Measurements from ENCODE around the gene CYP11A1. TPM values are rescaled to one million over a fixed set of nuclear protein-coding genes. Genes with fewer than 3 reads are reported as not detected.
A peak's percentile ranks its signal among the peaks of the same experiment; 100 is the strongest.

Gene CYP11A1
- total and polyA plus RNA-seq, 10 of the 15 experiments (the other 5 are each of a cell fraction or from before 2014, with no cell fraction given): 0.11 to 1.2 (median 0.23) TPM; not detected in 5

DNA sequence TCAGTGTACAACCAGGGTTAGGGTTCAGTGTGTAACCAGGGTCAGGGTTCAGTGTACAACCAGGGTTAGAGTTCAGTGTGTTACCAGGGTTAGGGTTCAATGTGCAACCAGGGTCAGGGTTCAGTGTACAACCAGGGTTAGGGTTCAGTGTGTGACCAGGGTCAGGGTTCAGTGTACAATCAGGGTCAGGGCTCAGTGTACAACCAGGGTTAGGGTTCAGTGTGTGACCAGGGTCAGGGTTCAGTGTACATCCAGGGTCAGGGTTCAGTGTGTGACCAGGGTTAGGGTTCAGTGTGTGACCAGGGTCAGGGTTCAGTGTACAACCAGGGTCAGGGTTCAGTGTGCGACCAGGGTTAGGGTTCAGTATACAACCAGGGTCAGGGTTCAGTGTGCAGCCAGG is 33.3 kb downstream of the CYP11A1 start:
- BruUV-seq (replicated peaks): no TSS peak
- intact Hi-C loops (cut with micrococcal nuclease; ENCODE audit: unreplicated experiment) (no loop called here), in situ Hi-C loops (cut with MboI) (no loop called here)
- SMC1A ChIA-PET (ENCODE audit: uncharacterized antibody, unreplicated experiment): no interaction called here
- WGBS (ENCODE audit: insufficient coverage, insufficient replicate concordance, low lambda C conversion rate, missing lambda C conversion rate): 38% methylated on average over 1 of the region's 1 CpG
- CTCF ChIA-PET: interaction anchor here (1.3 kb wide), 1 partner anchor 11 kb away, joined by 3 read pairs; no protein-coding TSS in a partner anchor
- no peaks in the 10 kb centered on the region for H3K36me3 ChIP-seq (ENCODE audit: control insufficient read depth in 2 of 2, insufficient read depth in 2 of 2, low read length in 1 of 2)
- H2AFZ ChIP-seq (ENCODE audit: control insufficient read depth, low read depth, low read length): no peak overlapping the region
- ATAC-seq (no peak), DNase-seq (ENCODE audit: low read depth, low spot score) (no peak), FAIRE-seq (peak; percentile 35)
- H4K20me1 ChIP-seq (ENCODE audit: control insufficient read depth, insufficient read depth): no peaks in the 10 kb centered on the region; the same call in 1 of the 2 replicates
- no peak overlapping the region for H3K4me3 ChIP-seq
- no peak overlapping the region for H3K9ac ChIP-seq (ENCODE audit: control insufficient read depth, insufficient read depth, low read length)
- no peaks in the 10 kb centered on the region for H3K79me2 ChIP-seq (ENCODE audit: control insufficient read depth, insufficient read depth, low read length)
- POLR2A ChIA-PET: no interaction called here
- H3K4me2 ChIP-seq (ENCODE audit: control insufficient read depth, insufficient read depth): no peak overlapping the region
- RAD21 ChIA-PET (ENCODE audit: unreplicated experiment): no interaction called here
- H3K4me1 ChIP-seq (ENCODE audit: control insufficient read depth, insufficient read depth, low read length): no peaks in the 10 kb centered on the region
- H3K27me3 ChIP-seq (replicated peaks in 1 of 2; ENCODE audit: control insufficient read depth in 2 of 2, insufficient read depth in 2 of 2, low read length in 1 of 2): no peaks in the 10 kb centered on the region
- H3K27ac ChIP-seq (ENCODE audit: control insufficient read depth, insufficient read depth): no peak overlapping the region
- no peaks in the 10 kb centered on the region for H3K9me3 ChIP-seq (replicated peaks; ENCODE audit: control insufficient read depth, insufficient read depth, low read length)
- TF ChIP-seq YBX1 (IDR thresholded peaks at IDR 0.05) (no peak), YY1 (IDR thresholded peaks at IDR 0.05; ENCODE audit: low read depth, low read length) (no peak), HDAC2 (IDR thresholded peaks at IDR 0.05) (no peak), PML (IDR thresholded peaks at IDR 0.05; ENCODE audit: low read length) (no peak), TCF7 (IDR thresholded peaks at IDR 0.05; ENCODE audit: borderline replicate concordance) (no peak), GATAD2B (conservative IDR thresholded peaks at IDR 0.05; ENCODE audit: low read depth) (no peak), SPI1 (IDR thresholded peaks at IDR 0.05; ENCODE audit: borderline replicate concordance, insufficient read depth, low read depth, low read length) (no peak), CREB1 (IDR thresholded peaks at IDR 0.05; ENCODE audit: low read depth) (no peak)
- TF ChIP-seq, protein P1, sequence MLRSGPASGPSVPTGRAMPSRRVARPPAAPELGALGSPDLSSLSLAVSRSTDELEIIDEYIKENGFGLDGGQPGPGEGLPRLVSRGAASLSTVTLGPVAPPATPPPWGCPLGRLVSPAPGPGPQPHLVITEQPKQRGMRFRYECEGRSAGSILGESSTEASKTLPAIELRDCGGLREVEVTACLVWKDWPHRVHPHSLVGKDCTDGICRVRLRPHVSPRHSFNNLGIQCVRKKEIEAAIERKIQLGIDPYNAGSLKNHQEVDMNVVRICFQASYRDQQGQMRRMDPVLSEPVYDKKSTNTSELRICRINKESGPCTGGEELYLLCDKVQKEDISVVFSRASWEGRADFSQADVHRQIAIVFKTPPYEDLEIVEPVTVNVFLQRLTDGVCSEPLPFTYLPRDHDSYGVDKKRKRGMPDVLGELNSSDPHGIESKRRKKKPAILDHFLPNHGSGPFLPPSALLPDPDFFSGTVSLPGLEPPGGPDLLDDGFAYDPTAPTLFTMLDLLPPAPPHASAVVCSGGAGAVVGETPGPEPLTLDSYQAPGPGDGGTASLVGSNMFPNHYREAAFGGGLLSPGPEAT (IDR thresholded peaks at IDR 0.05; ENCODE audit: low read depth): no peak
- TF ChIP-seq, protein P2, sequence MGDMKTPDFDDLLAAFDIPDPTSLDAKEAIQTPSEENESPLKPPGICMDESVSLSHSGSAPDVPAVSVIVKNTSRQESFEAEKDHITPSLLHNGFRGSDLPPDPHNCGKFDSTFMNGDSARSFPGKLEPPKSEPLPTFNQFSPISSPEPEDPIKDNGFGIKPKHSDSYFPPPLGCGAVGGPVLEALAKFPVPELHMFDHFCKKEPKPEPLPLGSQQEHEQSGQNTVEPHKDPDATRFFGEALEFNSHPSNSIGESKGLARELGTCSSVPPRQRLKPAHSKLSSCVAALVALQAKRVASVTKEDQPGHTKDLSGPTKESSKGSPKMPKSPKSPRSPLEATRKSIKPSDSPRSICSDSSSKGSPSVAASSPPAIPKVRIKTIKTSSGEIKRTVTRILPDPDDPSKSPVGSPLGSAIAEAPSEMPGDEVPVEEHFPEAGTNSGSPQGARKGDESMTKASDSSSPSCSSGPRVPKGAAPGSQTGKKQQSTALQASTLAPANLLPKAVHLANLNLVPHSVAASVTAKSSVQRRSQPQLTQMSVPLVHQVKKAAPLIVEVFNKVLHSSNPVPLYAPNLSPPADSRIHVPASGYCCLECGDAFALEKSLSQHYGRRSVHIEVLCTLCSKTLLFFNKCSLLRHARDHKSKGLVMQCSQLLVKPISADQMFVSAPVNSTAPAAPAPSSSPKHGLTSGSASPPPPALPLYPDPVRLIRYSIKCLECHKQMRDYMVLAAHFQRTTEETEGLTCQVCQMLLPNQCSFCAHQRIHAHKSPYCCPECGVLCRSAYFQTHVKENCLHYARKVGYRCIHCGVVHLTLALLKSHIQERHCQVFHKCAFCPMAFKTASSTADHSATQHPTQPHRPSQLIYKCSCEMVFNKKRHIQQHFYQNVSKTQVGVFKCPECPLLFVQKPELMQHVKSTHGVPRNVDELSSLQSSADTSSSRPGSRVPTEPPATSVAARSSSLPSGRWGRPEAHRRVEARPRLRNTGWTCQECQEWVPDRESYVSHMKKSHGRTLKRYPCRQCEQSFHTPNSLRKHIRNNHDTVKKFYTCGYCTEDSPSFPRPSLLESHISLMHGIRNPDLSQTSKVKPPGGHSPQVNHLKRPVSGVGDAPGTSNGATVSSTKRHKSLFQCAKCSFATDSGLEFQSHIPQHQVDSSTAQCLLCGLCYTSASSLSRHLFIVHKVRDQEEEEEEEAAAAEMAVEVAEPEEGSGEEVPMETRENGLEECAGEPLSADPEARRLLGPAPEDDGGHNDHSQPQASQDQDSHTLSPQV (IDR thresholded peaks at IDR 0.05): no peak
- TF ChIP-seq, protein P3, sequence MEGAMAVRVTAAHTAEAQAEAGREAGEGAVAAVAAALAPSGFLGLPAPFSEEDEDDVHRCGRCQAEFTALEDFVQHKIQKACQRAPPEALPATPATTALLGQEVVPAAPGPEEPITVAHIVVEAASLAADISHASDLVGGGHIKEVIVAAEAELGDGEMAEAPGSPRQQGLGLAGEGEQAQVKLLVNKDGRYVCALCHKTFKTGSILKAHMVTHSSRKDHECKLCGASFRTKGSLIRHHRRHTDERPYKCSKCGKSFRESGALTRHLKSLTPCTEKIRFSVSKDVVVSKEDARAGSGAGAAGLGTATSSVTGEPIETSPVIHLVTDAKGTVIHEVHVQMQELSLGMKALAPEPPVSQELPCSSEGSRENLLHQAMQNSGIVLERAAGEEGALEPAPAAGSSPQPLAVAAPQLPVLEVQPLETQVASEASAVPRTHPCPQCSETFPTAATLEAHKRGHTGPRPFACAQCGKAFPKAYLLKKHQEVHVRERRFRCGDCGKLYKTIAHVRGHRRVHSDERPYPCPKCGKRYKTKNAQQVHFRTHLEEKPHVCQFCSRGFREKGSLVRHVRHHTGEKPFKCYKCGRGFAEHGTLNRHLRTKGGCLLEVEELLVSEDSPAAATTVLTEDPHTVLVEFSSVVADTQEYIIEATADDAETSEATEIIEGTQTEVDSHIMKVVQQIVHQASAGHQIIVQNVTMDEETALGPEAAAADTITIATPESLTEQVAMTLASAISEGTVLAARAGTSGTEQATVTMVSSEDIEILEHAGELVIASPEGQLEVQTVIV (IDR thresholded peaks at IDR 0.05; ENCODE audit: borderline replicate concordance, partially characterized antibody): no peak
- TF ChIP-seq, protein P4, sequence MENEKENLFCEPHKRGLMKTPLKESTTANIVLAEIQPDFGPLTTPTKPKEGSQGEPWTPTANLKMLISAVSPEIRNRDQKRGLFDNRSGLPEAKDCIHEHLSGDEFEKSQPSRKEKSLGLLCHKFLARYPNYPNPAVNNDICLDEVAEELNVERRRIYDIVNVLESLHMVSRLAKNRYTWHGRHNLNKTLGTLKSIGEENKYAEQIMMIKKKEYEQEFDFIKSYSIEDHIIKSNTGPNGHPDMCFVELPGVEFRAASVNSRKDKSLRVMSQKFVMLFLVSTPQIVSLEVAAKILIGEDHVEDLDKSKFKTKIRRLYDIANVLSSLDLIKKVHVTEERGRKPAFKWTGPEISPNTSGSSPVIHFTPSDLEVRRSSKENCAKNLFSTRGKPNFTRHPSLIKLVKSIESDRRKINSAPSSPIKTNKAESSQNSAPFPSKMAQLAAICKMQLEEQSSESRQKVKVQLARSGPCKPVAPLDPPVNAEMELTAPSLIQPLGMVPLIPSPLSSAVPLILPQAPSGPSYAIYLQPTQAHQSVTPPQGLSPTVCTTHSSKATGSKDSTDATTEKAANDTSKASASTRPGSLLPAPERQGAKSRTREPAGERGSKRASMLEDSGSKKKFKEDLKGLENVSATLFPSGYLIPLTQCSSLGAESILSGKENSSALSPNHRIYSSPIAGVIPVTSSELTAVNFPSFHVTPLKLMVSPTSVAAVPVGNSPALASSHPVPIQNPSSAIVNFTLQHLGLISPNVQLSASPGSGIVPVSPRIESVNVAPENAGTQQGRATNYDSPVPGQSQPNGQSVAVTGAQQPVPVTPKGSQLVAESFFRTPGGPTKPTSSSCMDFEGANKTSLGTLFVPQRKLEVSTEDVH (IDR thresholded peaks at IDR 0.05; ENCODE audit: low read depth, partially characterized antibody): no peak
- TF ChIP-seq, protein P5, sequence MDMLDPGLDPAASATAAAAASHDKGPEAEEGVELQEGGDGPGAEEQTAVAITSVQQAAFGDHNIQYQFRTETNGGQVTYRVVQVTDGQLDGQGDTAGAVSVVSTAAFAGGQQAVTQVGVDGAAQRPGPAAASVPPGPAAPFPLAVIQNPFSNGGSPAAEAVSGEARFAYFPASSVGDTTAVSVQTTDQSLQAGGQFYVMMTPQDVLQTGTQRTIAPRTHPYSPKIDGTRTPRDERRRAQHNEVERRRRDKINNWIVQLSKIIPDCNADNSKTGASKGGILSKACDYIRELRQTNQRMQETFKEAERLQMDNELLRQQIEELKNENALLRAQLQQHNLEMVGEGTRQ (IDR thresholded peaks at IDR 0.05; ENCODE audit: borderline replicate concordance, low read depth, low read length): no peak
